Measurements from ENCODE around the gene KAZALD1.

DNA sequence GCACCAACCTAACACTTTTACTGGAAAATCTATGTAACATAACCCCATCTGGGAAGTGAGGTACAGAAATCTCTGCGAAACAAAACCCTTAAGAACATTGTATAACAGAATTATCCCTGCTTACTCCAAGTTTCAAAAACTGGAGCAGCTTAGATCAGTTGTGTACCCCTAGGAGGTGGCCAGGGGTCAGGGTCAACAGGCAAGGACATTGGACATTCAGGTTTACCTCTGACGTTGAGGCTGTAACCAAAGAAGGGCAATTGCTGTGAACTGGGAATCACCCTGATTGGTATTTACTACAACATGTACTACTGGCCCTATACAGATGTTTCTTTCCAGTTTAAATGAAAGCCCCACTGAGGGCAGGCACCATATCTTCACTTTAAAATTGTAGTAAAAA lies 17.7 kb upstream of the KAZALD1 start:
- TF ChIP-seq GATA2 (IDR thresholded peaks at IDR 0.05; ENCODE audit: low read depth, low read length) (no peak), GATA3 (IDR thresholded peaks at IDR 0.05; ENCODE audit: low read depth, low read length) (no peak)

Data from SH-SY5Y (cell line).